ENCODE data around the gene COCH. TPM values are rescaled to one million over a fixed set of nuclear protein-coding genes. Genes with fewer than 3 reads are reported as not detected.

COCH gene
- total and polyA plus RNA-seq, 10 of the 15 experiments (the other 5 are each of a cell fraction or from before 2014, with no cell fraction given), result 1.8 to 8.3 (median 5.1) TPM

- TF ChIP-seq RCOR1 (conservative IDR thresholded peaks at IDR 0.05; ENCODE audit: low read depth, low read length), result no peak
- TF ChIP-seq EP300 (IDR thresholded peaks at IDR 0.05; ENCODE audit: borderline replicate concordance in 1 of 2, control insufficient read depth in 1 of 2, low read depth in 2 of 2, low read length in 2 of 2), result no peak
- TF ChIP-seq PAX8 (IDR thresholded peaks at IDR 0.05), result no peak
- no peak for TF ChIP-seq KLF5 (IDR thresholded peaks at IDR 0.05; ENCODE audit: partially characterized antibody)
- no peak for TF ChIP-seq USF1 (IDR thresholded peaks at IDR 0.05; ENCODE audit: borderline replicate concordance, extremely low read length, insufficient read depth, low read depth, low read length)
These were observed 29.1 kb downstream of the COCH start (continued) for GRCh38 chr14:30903285-30904124.

GRCh38 chr14:30906752-30907658 is 32.6 kb downstream of the COCH start:
- intact Hi-C loops (cut with micrococcal nuclease; ENCODE audit: unreplicated experiment) (loop anchor here (1.0 kb wide), 1 partner anchor 251 kb away; no protein-coding TSS in a partner anchor), in situ Hi-C loops (cut with MboI) (loop anchor here (5.0 kb wide), 1 partner anchor 250 kb away; no protein-coding TSS in a partner anchor)
- ChIA-PET SMC1A (ENCODE audit: uncharacterized antibody, unreplicated experiment) (no interaction called here), POLR2A (interaction anchor here (0.5 to 0.7 kb wide), 3 partner anchors 12 to 483 kb away, joined by 3 to 5 read pairs (median 3); no protein-coding TSS in a partner anchor), CTCF (interaction anchor here (0.6 to 2.0 kb wide), 4 partner anchors 8 to 286 kb away, joined by 3 to 7 read pairs (median 3); no protein-coding TSS in a partner anchor), RAD21 (ENCODE audit: unreplicated experiment) (interaction anchor here (1.5 kb wide), 1 partner anchor 249 kb away, joined by 6 read pairs; no protein-coding TSS in a partner anchor)
- Histone ChIP-seq H3K4me2 (ENCODE audit: control insufficient read depth, insufficient read depth) (no peak overlapping the region), H3K27ac (ENCODE audit: control insufficient read depth, insufficient read depth) (no peak overlapping the region), H3K36me3 (ENCODE audit: control insufficient read depth in 2 of 2, insufficient read depth in 2 of 2, low read length in 1 of 2) (peaks cover 1 to 8% of the 10 kb centered on the region in 2 experiments), H3K4me3 (no peak overlapping the region), H3K79me2 (ENCODE audit: control insufficient read depth, insufficient read depth, low read length) (no peaks in the 10 kb centered on the region), H3K9ac (ENCODE audit: control insufficient read depth, insufficient read depth, low read length) (no peak overlapping the region), H2AFZ (ENCODE audit: control insufficient read depth, low read depth, low read length) (no peak overlapping the region), H3K9me3 (replicated peaks; ENCODE audit: control insufficient read depth, insufficient read depth, low read length) (no peaks in the 10 kb centered on the region), H4K20me1 (ENCODE audit: control insufficient read depth, insufficient read depth) (no peaks in the 10 kb centered on the region), H3K4me1 (ENCODE audit: control insufficient read depth, insufficient read depth, low read length) (no peaks in the 10 kb centered on the region), H3K27me3 (replicated peaks in 1 of 2; ENCODE audit: control insufficient read depth in 2 of 2, insufficient read depth in 2 of 2, low read length in 1 of 2) (no peaks in the 10 kb centered on the region)
- ATAC-seq, result peak; percentile 66
- DNase-seq (ENCODE audit: low read depth, low spot score), result no peak
- no TSS peak for BruUV-seq (replicated peaks)
- no peak for FAIRE-seq
- TF ChIP-seq YBX1 (IDR thresholded peaks at IDR 0.05), result no peak
- peak; percentile 33 to 59 (median 41); a peak in 4 of 6 replicates for TF ChIP-seq CTCF (IDR thresholded peaks at IDR 0.05 in 2 of 3, conservative IDR thresholded peaks at IDR 0.05 in 1 of 3; ENCODE audit: control insufficient read depth in 2 of 3, extremely low read depth in 1 of 3, insufficient read depth in 1 of 3, low read depth in 3 of 3, low read length in 3 of 3)
- TF ChIP-seq RAD21 (IDR thresholded peaks at IDR 0.05; ENCODE audit: insufficient read depth, low read depth, low read length), result peak; percentile 75
- TF ChIP-seq EP300 (IDR thresholded peaks at IDR 0.05; ENCODE audit: borderline replicate concordance in 1 of 2, control insufficient read depth in 1 of 2, low read depth in 2 of 2, low read length in 2 of 2), result no peak
- peak; percentile 40; the same call in 1 of the 2 replicates for TF ChIP-seq SMC3 (IDR thresholded peaks at IDR 0.05; ENCODE audit: borderline replicate concordance, low read length)
- no peak for TF ChIP-seq E2F4 (IDR thresholded peaks at IDR 0.05; ENCODE audit: low read depth, low read length)
- no peak for TF ChIP-seq EZH2 (IDR thresholded peaks at IDR 0.05; ENCODE audit: borderline replicate concordance, control insufficient read depth, low read depth, low read length)
- no peak for TF ChIP-seq CHD4 (IDR thresholded peaks at IDR 0.05)
- no peak for TF ChIP-seq YY1 (IDR thresholded peaks at IDR 0.05; ENCODE audit: low read depth, low read length)

Data from GM12878 (cell line).